Activated CD4-positive, alpha-beta T cell treated with anti-CD3 and anti-CD28 coated beads, Interleukin-10, Interleukin-2, amounts not matched to agents 100 ng/mL and 50 ng/mL, durations not matched to agents 16 hours and 8 hours (primary cell): ENCODE data around the gene RHBDL1.
A peak's percentile ranks its signal among the peaks of the same experiment; 100 is the strongest.

Source experiments
- DNase-seq: peaks from one replicate; pipeline ENCODE4 v3.0.0-alpha.2; 2020

The RHBDL1 gene

GRCh38 chr16:674968-675883, at the start of gene RHBDL1:
RHBDL1 (plus strand) TSS chr16:675671; CDS start chr16:675791, 120 bp downstream.
- DNase-seq, result no peak

DNA sequence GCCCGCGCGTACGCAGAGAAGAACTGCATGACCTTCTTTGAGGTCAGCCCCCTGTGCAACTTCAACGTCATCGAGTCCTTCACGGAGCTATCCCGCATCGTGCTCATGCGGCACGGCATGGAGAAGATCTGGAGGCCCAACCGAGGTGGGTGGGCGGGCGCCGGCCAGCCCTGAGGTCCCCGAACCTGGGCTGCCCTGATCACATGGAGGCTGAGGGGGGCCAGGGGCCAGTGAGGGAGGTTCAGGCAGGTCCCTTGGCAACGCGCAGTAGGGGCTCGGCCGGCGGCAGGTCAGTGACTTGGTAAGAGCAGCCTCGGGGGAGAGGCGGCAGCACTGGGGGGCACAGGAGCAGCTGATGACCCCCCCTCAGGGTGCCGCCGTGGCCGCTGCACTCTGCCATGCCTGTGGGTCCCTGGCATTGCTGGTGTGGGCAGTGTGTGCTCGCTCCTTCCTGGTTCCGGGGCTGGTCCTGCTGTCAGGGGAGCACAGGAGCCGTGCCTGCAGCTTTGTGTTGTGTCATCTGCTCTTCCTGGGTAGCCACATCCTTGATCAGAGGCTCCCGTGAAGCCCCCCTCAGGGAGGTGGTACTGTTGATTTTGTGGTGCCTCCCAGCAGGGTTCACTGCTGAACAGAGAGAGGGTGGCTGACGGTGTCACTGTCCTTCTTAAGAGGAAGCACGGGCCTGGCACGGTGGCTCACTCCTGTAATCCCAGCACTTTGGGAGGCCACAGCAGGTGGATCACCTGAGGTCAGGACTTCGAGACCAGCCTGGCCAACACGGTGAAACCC, 49.3 kb upstream of the RHBDL1 start:
- DNase-seq, result no peak

- no peak for DNase-seq
Measured at GRCh38 chr16:626787-627453, 48.6 kb upstream of the RHBDL1 start.

GRCh38 chr16:627454-628239, 47.8 kb upstream of the RHBDL1 start:
- no peak for DNase-seq

- no peak for DNase-seq
Measured at GRCh38 chr16:628321-629061, 47.0 kb upstream of the RHBDL1 start.

DNA sequence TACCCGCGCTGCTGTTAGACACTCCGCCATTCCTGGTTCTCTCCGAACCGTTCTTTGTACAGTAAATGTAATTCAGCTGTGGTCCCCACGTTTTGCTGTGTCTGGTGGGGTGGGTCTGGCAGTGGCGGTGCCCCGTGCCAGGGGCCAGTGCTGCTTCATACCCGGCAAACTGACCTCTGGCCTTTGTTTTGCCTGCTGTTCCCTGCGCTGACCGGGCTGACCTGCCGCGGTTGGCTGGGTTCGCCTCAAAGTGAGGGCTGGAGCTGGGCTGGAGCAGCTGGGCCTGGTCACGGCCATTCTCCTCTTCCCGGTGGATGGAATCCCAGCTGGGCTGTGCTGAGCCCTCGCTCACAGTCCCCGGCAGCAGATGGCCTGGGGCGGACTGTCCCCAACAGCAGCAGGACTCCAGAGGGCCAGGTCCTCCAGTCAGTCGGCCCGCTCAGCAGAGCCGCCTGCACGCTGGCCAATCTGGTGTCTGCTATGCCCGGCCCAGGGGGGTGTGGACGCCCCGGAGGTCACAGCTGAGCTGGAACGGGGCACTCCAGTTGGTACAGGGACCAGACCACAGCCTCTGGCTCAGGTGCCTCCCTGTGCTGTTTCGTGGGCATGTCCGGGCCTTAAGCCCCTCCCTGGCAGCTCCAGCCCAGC, 46.2 kb upstream of the RHBDL1 start:
- DNase-seq, result no peak

DNA sequence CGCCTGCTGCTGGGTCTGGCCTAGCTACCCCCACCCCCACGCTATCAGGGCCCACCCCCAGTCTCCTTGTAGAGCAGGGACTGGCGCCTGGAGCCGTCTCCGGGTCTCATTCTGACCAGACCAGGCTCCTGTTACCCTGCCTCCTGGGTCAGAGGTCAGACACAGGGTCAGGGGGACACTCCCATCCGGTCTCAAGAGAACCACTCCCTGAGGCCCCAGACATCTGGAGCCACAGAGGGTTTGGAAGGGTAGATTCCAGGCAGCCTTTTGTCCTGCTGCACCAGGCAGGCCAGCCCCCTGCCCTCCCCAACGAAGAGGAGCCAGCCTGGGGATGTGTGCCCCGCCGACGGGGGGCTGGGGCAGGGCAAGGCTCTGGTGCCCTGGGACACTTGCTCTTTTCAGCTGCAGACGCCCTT, 45.6 kb upstream of the RHBDL1 start:
- no peak for DNase-seq

- DNase-seq, result no peak
Measured at GRCh38 chr16:630249-630814, 45.1 kb upstream of the RHBDL1 start.

DNA sequence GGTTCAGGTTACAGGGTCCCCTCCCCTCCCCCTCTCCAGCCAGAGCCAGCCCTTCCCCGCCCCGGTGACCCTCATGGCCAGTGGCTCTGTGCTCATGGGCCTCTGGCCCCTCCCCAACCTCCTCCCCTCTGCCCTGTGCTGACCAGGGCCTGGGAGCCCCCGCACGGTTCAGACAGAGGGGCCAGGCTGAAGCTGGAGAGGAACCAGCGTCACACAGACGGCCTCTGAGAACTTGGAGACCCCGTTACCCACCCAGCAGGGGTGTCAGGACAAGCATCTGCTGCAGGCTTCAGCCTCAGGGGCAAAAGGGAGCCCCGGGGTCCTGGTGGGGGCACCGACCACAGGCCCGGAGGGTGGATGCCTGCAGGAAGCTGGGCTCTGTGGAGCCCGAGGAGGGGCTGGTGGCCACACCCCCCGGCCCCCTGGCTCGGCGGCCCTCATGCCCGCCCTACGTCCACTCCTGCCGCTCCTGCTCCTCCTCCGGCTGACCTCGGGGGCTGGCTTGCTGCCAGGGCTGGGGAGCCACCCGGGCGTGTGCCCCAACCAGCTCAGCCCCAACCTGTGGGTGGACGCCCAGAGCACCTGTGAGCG, 44.6 kb upstream of the RHBDL1 start, which contains the start of gene WFIKKN1:
WFIKKN1 (plus strand) TSS at position 171 of the 591 bp plus-strand sequence; CDS start at position 440, 269 bp downstream.
- DNase-seq, result no peak

DNA sequence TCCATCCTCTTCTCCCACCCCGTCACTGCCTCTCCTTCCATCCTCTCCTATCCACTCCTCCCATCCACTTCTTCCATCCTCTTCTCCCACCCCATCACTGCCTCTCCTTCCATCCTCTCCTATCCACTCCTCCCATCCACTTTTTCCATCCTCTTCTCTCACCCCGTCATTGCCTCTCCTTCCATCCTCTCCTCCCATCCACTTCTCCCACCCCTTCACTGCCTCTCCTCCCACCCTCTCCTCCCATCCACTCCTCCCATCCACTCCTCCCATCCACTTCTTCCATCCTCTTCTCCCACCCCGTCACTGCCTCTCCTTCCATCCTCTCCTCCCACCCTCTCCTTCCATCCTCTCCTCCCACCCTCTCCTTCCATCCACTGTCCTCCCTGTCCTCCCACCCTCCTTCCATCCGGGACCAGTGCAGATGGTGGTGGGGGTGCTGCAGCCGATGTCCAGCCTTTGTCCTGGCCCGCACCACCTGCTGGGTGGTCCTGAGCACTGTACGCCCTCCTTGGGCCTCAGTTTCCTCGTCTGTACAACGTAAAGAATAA, 43.6 kb upstream of the RHBDL1 start:
- DNase-seq, result no peak

- DNase-seq, result no peak
Measured at GRCh38 chr16:632486-633335, 42.8 kb upstream of the RHBDL1 start.

GRCh38 chr16:633336-634050, 42.0 kb upstream of the RHBDL1 start:
- no peak for DNase-seq

DNA sequence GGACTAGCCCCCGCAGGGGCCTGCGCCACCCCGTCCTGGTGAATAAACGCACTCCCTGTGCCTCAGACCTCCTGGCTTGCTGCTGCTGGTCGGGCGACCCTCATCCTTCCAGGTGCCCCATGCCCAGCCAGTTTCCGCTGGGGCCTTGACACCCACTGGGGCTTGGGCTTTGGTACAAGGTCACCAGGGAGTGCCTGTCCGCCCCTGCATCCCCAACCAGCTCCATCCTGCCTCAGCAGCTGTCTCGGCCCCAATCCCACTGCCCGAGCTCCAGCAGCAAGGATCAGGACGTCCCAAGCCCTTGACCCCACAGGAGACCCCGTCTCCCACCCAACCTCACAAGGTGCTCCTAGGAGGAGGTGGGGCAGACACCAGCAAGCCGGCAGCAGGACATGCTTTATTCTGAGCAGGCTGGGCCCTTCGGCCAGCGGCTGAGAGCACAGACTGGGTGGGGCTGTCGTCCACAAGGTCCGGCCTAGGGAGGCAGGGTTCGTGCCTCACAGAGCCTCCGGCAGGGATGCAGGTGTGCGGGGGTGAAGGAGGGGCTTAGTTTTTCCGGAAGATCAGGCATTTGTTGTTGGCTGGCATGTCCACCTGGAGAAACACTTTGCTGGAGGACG, 41.3 kb upstream of the RHBDL1 start:
- no peak for DNase-seq

GRCh38 chr16:634996-635395, 40.5 kb upstream of the RHBDL1 start:
- no peak for DNase-seq

- DNase-seq, result peak; percentile 26
Measured at GRCh38 chr16:635573-636205, 39.8 kb upstream of the RHBDL1 start.

GRCh38 chr16:636206-637080, 39.0 kb upstream of the RHBDL1 start, which contains the start of gene METTL26:
METTL26 (minus strand) TSS chr16:636305; CDS start chr16:636290, 15 bp downstream.
- peak; percentile 97 for DNase-seq
